ENCODE results near the gene CCDC171.

- no peak for TF ChIP-seq POLR2A (IDR thresholded peaks at IDR 0.05; ENCODE audit: low read depth, low read length)
- no peak for TF ChIP-seq POLR2AphosphoS5 (IDR thresholded peaks at IDR 0.05; ENCODE audit: low read depth, low read length)
These were observed 229.3 kb downstream of the CCDC171 start for GRCh38 chr9:15782106-15782505.
